Suprapubic skin (tissue), 4 donors: ENCODE data around the gene NPY.
"Not testable (repeated sequence)": the region's sequence is repeated elsewhere in the genome, so short reads cannot be mapped to it uniquely, and the experiment has no call there.

Experiments used
- EP300 ChIP-seq: sonication (generic); formaldehyde crosslinking; IDR thresholded peaks from one replicate; pipeline ENCODE4 v1.6.1; 2017; ENCODE audit warnings: antibody characterized with exemption
- POLR2A ChIP-seq, 2 donors: fragments of 450-650 bp; IDR thresholded peaks; one replicate each; pipeline ENCODE4 v1.6.1; 2017; ENCODE audit warnings: antibody characterized with exemption in 2 of 2, mild to moderate bottlenecking in 2 of 2, moderate library complexity in 2 of 2
- POLR2AphosphoS5 ChIP-seq, 3 donors: sonication (generic); formaldehyde crosslinking; IDR thresholded peaks; one replicate each; pipeline ENCODE4 v1.6.1; 2017; ENCODE audit warnings: antibody characterized with exemption in 3 of 3
- TF ChIP-seq, protein P1 (sequence below), 2 donors: fragments of 200-600 bp in 1 of 2; fragments of 450-650 bp in 1 of 2; sonication (generic) in 1 of 2; IDR thresholded peaks; one replicate each; pipeline ENCODE4 v1.5.1; 2016 to 2019; ENCODE audit warnings: antibody characterized with exemption in 2 of 2, mild to moderate bottlenecking in 1 of 2, moderate library complexity in 1 of 2

DNA sequence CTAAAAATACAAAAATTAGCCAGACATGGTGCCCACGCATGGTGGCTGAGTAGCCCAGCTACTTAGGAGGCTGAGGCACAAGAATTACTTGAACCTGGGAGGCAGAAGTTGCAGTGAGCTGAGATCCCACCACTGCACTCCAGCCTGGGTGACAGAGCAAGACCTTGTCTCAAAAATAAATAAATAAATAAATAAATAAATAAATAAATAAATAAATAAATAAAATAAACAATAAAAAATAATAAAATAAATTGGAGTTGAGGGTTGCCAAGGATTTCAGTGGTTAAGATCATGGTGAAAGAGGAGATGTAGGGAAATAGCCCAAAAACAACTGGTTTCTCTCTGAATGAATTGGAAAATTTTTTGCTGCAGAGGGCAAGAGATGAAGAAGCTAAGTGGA, 25.7 kb upstream of the NPY start:
- TF ChIP-seq POLR2A (IDR thresholded peaks at IDR 0.05); POLR2AphosphoS5 (IDR thresholded peaks at IDR 0.05); EP300: not testable (repeated sequence)
- TF ChIP-seq, protein P1, sequence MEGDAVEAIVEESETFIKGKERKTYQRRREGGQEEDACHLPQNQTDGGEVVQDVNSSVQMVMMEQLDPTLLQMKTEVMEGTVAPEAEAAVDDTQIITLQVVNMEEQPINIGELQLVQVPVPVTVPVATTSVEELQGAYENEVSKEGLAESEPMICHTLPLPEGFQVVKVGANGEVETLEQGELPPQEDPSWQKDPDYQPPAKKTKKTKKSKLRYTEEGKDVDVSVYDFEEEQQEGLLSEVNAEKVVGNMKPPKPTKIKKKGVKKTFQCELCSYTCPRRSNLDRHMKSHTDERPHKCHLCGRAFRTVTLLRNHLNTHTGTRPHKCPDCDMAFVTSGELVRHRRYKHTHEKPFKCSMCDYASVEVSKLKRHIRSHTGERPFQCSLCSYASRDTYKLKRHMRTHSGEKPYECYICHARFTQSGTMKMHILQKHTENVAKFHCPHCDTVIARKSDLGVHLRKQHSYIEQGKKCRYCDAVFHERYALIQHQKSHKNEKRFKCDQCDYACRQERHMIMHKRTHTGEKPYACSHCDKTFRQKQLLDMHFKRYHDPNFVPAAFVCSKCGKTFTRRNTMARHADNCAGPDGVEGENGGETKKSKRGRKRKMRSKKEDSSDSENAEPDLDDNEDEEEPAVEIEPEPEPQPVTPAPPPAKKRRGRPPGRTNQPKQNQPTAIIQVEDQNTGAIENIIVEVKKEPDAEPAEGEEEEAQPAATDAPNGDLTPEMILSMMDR (IDR thresholded peaks at IDR 0.05), result not testable (repeated sequence)
